ENCODE results near the gene MALAT1.

GRCh38 chr11:65504674-65505465, 6.0 kb downstream of the MALAT1 start:
- no peak for TF ChIP-seq EZH2 (optimal IDR thresholded peaks at IDR 0.05; ENCODE audit: low read depth, low read length)
- no peak for TF ChIP-seq CTCF (IDR thresholded peaks at IDR 0.05; ENCODE audit: low read length)

All from MM.1S (cell line).